Brain microvascular endothelial cell (primary cell): Measurements from ENCODE around the gene RRN3.
"Not testable (repeated sequence)": the region's sequence is repeated elsewhere in the genome, so short reads cannot be mapped to it uniquely, and the experiment has no call there.

Experiments
- DNase-seq: peaks from one replicate; pipeline ENCODE4 v3.0.0-alpha.2; 2020
- H3K27ac ChIP-seq: fragments of 250-450 bp; sonication (Bioruptor Pico); 2 replicates; pipeline ENCODE4 v1.5.1; 2020; ENCODE audit warnings: mild to moderate bottlenecking, moderate library complexity
- H3K27me3 ChIP-seq: fragments of 250-450 bp; sonication (Bioruptor Pico); replicated peaks from 2 replicates; pipeline ENCODE4 v1.5.1; 2020; ENCODE audit warnings: mild to moderate bottlenecking
- H3K36me3 ChIP-seq: fragments of 250-450 bp; sonication (Bioruptor Pico); replicated peaks from 2 replicates; pipeline ENCODE4 v1.5.1; 2020; ENCODE audit warnings: mild to moderate bottlenecking
- H3K4me3 ChIP-seq: 2 replicates; pipeline ENCODE4 v1.5.1; 2011; ENCODE audit warnings: low read depth, mild to moderate bottlenecking, control low read depth, low read length, moderate library complexity
- in situ Hi-C: cut with HindIII; loops from 2 replicates; pipeline ENCODE4 v1.10.0; 2017; ENCODE audit warnings: low sequenced_read_pairs, low pct_ligation_motif_present
- TF ChIP-seq, protein P1 (sequence below): IDR thresholded peaks from 2 replicates; pipeline ENCODE4 v1.5.1; 2011; ENCODE audit warnings: low read depth, mild to moderate bottlenecking, moderate library complexity, low read length, control low read depth, inconsistent platforms; ENCODE audit errors: missing control alignments

RRN3 gene

DNA sequence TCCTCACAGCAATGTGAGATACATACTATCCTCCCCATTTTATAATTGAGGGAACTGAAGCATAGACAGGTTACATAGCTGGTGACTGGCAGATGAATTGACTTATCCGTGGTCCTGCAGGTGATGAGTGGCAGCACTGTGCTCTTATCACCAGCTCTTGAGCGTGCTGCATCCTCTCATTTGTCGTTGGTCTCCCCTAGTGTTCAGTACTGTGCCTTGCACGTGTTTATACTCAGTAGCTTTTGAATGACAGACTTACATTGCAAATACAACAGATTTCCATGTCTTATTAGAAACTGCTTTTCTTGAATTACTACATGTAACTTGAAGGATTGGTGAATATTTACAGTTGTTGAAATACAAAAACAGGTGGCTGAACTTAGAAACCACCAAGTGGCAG is 71.9 kb downstream of the RRN3 start:
- H3K27ac ChIP-seq, H3K4me3 ChIP-seq, H3K27me3 ChIP-seq, in situ Hi-C loops: not testable (repeated sequence)
- H3K36me3 ChIP-seq = peaks cover 23% of the 10 kb centered on the region
- TF ChIP-seq, protein P1, sequence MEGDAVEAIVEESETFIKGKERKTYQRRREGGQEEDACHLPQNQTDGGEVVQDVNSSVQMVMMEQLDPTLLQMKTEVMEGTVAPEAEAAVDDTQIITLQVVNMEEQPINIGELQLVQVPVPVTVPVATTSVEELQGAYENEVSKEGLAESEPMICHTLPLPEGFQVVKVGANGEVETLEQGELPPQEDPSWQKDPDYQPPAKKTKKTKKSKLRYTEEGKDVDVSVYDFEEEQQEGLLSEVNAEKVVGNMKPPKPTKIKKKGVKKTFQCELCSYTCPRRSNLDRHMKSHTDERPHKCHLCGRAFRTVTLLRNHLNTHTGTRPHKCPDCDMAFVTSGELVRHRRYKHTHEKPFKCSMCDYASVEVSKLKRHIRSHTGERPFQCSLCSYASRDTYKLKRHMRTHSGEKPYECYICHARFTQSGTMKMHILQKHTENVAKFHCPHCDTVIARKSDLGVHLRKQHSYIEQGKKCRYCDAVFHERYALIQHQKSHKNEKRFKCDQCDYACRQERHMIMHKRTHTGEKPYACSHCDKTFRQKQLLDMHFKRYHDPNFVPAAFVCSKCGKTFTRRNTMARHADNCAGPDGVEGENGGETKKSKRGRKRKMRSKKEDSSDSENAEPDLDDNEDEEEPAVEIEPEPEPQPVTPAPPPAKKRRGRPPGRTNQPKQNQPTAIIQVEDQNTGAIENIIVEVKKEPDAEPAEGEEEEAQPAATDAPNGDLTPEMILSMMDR = peak; percentile 55
- peak; percentile 20 for DNase-seq

DNA sequence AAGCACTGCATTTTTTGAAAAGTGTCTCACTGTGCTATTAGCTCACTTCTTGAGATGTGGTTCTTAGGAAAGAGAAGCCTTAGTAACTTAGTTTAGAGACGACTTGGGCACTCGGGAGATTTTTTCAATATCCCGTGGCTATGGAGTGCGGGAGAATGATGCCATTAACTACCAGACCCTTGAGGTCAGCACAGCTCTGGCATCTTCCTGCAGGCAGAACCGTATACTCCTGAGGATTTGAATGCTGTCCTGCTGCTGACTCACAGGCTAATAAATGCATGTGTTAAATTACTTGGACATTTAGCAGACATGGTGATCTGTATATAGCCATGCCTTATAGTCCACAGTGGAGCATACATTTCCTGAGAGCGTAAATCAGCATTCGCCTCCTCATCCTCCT is 72.6 kb downstream of the RRN3 start:
- in situ Hi-C loops, H3K4me3 ChIP-seq, DNase-seq, H3K27ac ChIP-seq, H3K27me3 ChIP-seq: not testable (repeated sequence)
- H3K36me3 ChIP-seq = peaks cover 25% of the 10 kb centered on the region

DNA sequence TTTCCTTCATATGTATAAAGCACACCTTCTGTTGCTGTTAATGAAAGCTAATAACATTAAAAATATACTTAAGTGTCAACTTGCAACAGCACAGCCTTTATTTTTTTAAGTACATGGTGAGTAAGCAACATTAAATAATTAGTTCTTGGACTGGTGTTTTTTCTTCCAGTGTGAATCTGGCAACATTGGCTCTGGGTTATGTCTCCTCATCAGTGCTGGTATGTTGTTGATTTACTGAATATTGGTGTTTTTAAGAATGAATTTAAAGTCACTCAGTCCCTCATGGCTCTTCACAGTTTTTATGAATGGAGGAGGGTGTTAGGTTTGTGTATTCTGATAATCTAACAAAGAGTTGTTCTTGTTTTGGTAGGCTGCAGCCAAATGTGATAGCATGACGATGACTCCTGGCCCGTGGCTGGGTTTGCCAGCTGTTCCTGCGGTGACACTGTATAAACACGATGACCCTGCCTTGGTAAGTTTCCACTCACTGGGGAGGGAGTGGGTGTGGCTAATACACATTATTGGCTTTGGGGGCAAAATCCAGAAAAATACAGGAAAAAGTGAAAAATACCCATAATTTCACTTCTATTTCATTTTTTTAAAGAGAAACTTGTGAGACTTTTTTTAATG is 77.0 kb downstream of the RRN3 start:
- H3K4me3 ChIP-seq, H3K27me3 ChIP-seq, in situ Hi-C loops: not testable (repeated sequence)
- peaks cover 16% of the 10 kb centered on the region for H3K36me3 ChIP-seq
- DNase-seq = peak; percentile 68
- H3K27ac ChIP-seq = peak overlapping the region; percentile 62

DNA sequence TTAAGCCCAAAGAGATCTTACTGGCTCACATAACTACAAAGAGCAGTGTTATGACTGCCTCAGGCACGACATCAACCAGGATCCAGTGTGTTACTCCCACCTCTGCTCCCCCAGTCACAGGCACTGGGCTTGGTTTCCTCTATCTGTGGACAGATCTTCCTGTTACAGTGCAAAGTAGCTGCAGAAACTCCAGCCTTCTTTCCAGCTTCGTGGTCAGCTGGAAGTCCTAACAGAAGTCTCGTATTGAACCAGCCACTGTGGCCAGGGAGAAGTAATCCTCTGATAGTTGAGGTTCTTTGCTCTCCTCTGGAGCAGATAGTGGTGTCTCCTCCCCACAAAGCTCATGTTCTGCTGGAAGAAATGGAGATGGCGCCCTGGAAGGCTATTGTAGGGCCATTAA is 77.7 kb downstream of the RRN3 start:
- H3K27me3 ChIP-seq, H3K4me3 ChIP-seq, DNase-seq, in situ Hi-C loops: not testable (repeated sequence)
- peak overlapping the region; percentile 10 for H3K27ac ChIP-seq
- H3K36me3 ChIP-seq = peaks cover 16% of the 10 kb centered on the region

DNA sequence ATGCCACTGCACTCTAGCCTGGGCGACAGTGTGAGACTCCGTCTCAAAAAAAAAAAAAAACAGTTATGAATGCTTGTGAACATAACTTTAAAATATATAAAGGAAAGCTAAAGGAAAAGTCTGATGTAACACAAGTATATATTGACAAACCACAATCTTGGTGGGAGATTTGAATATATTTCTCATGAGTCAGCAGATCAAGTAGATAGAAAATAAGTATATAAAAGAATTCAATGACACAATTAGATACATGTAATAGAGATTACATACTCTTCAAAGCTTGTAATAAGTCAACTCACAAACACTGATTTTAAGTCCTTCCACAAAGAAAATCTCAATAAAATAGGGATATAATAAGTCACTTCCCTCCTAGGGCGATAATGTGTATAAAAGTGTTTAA is 78.4 kb downstream of the RRN3 start:
- in situ Hi-C loops, H3K4me3 ChIP-seq, DNase-seq, H3K27ac ChIP-seq, H3K27me3 ChIP-seq: not testable (repeated sequence)
- H3K36me3 ChIP-seq = peaks cover 16% of the 10 kb centered on the region

DNA sequence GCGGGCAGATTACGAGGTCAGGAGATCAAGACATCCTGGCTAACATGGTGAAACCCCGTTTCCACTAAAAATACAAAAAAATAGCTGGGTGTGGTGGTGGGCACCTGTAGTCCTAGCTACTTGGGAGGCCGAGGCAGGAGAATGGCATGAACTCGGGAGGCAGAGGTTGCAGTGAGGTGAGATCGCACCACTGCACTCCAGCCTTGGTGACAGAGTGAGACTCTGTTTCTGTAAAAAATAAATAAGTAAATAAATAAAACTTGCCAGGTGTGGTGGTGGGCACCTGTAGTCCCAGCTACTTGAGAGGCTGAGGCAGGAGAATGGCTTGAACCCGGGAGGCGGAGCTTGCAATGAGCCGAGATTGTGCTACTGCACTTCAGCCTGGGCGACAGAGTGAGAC is 81.1 kb downstream of the RRN3 start:
- H3K4me3 ChIP-seq, H3K27ac ChIP-seq, H3K27me3 ChIP-seq, in situ Hi-C loops, DNase-seq: not testable (repeated sequence)
- peaks cover 14% of the 10 kb centered on the region for H3K36me3 ChIP-seq
